ENCODE results near the gene PAM.
"Not testable (repeated sequence)": the region's sequence is repeated elsewhere in the genome, so short reads cannot be mapped to it uniquely, and the experiment has no call there.

PAM gene

GRCh38 chr5:102753889-102754766, 977 bp upstream of the PAM start:
- DNase-seq = no peak

GRCh38 chr5:102755686-102756371, 724 bp downstream of the PAM start:
- DNase-seq = peak; percentile 49

GRCh38 chr5:102758576-102758975, 3.5 kb downstream of the PAM start:
- no peak for DNase-seq

GRCh38 chr5:102759289-102759688, 4.2 kb downstream of the PAM start:
- no peak for DNase-seq

- no peak for DNase-seq
These were observed 4.6 kb downstream of the PAM start for GRCh38 chr5:102759700-102760099.

GRCh38 chr5:102760815-102761214, 5.7 kb downstream of the PAM start:
- no peak for DNase-seq

- DNase-seq = no peak
These were observed 7.0 kb downstream of the PAM start for GRCh38 chr5:102762095-102762534.

- DNase-seq = no peak
These were observed 7.6 kb downstream of the PAM start for GRCh38 chr5:102762562-102763227.

- DNase-seq = no peak
These were observed 8.6 kb downstream of the PAM start for GRCh38 chr5:102763734-102764133.

GRCh38 chr5:102764381-102765004, 9.4 kb downstream of the PAM start:
- no peak for DNase-seq

- DNase-seq = no peak
These were observed 10.2 kb downstream of the PAM start for GRCh38 chr5:102765350-102765749.

GRCh38 chr5:102766295-102767090, 11.4 kb downstream of the PAM start:
- DNase-seq = no peak

GRCh38 chr5:102767862-102768261, 12.8 kb downstream of the PAM start:
- DNase-seq = no peak

- no peak for DNase-seq
These were observed 15.7 kb downstream of the PAM start for GRCh38 chr5:102770803-102771202.

GRCh38 chr5:102771435-102771834, 16.3 kb downstream of the PAM start:
- no peak for DNase-seq

- no peak for DNase-seq
These were observed 17.2 kb downstream of the PAM start for GRCh38 chr5:102772273-102772672.

- no peak for DNase-seq
These were observed 18.0 kb downstream of the PAM start for GRCh38 chr5:102773133-102773532.

GRCh38 chr5:102775756-102776155, 20.7 kb downstream of the PAM start:
- not testable (repeated sequence) for DNase-seq

- DNase-seq = no peak
These were observed 22.0 kb downstream of the PAM start for GRCh38 chr5:102777099-102777498.

- DNase-seq = no peak
These were observed 23.4 kb downstream of the PAM start for GRCh38 chr5:102778478-102778877.

- no peak for DNase-seq
These were observed 26.3 kb downstream of the PAM start for GRCh38 chr5:102781359-102781758.

- DNase-seq = no peak
These were observed 26.7 kb downstream of the PAM start for GRCh38 chr5:102781786-102782185.

All from activated gamma-delta T cell treated with Interleukin-2 at 50 U/mL for 16 hours (primary cell).